Liver (tissue), 9 donors: ENCODE results near the gene CBY2. TPM values are rescaled to one million over a fixed set of nuclear protein-coding genes. Genes with fewer than 3 reads are reported as not detected.

Experiments
- DNase-seq: peaks from one replicate; pipeline ENCODE4 v3.0.0-alpha.2; 2017; ENCODE audit warnings: low spot score
- H3K27ac ChIP-seq, 2 donors: one replicate each; pipeline ENCODE4 v1.7.0; 2013; ENCODE audit warnings: inconsistent platforms in 2 of 2, low read length in 2 of 2, control low read depth in 1 of 2, low read depth in 1 of 2, mild to moderate bottlenecking in 1 of 2
- H3K27me3 ChIP-seq, 4 donors: one replicate each; pipeline versions ENCODE4 v1.6.1 to v1.7.0; 2013; ENCODE audit warnings: low read length in 3 of 4, inconsistent platforms in 1 of 4, mild to moderate bottlenecking in 1 of 4, moderate library complexity in 1 of 4; ENCODE audit not compliant: control insufficient read depth in 4 of 4, insufficient read depth in 4 of 4
- H3K36me3 ChIP-seq, 4 donors: one replicate each; pipeline versions ENCODE4 v1.6.1 to v1.7.0; 2013; ENCODE audit warnings: low read length in 3 of 4, mild to moderate bottlenecking in 3 of 4, low read depth in 1 of 4, moderate library complexity in 1 of 4; ENCODE audit not compliant: control insufficient read depth in 4 of 4, insufficient read depth in 3 of 4
- H3K4me1 ChIP-seq, 4 donors: one replicate each; pipeline versions ENCODE4 v1.6.1 to v1.7.0; 2013; ENCODE audit warnings: low read length in 3 of 4, mild to moderate bottlenecking in 3 of 4, moderate library complexity in 1 of 4; ENCODE audit not compliant: control insufficient read depth in 4 of 4, insufficient read depth in 4 of 4
- H3K4me3 ChIP-seq, 3 donors: one replicate each; pipeline versions ENCODE4 v1.6.1 to v1.7.0; 2013; ENCODE audit warnings: low read length in 3 of 3, control low read depth in 1 of 3, low read depth in 1 of 3, mild to moderate bottlenecking in 1 of 3
- H3K9ac ChIP-seq, 2 donors: one replicate each; pipeline ENCODE4 v1.7.0; 2013; ENCODE audit warnings: low read length in 2 of 2, mild to moderate bottlenecking in 2 of 2, moderate library complexity in 2 of 2, control low read depth in 1 of 2, low read depth in 1 of 2
- H3K9me3 ChIP-seq, 4 donors: one replicate each; pipeline versions ENCODE4 v1.6.1 to v1.7.0; 2013; ENCODE audit warnings: low read length in 3 of 4; ENCODE audit not compliant: control insufficient read depth in 4 of 4
- ATF3 ChIP-seq: IDR thresholded peaks from 2 replicates; pipeline ENCODE4 v1.6.1; 2016; ENCODE audit warnings: antibody characterized with exemption
- CTCF ChIP-seq: fragments of 150-350 bp; IDR thresholded peaks from 2 replicates; pipeline ENCODE4 v1.5.1; 2017; ENCODE audit warnings: improper control_type of control experiment, low read depth, low read length; ENCODE audit not compliant: missing input control
- EGR1 ChIP-seq, 2 donors: IDR thresholded peaks; 2 replicates each; pipeline ENCODE4 v1.6.1; 2016 to 2018; ENCODE audit warnings: antibody characterized with exemption in 2 of 2, low read depth in 2 of 2
- FOXA1 ChIP-seq: IDR thresholded peaks from 2 replicates; pipeline ENCODE4 v1.6.1; 2016; ENCODE audit warnings: antibody characterized with exemption
- GABPA ChIP-seq, 2 donors: IDR thresholded peaks in 1 of 2; conservative IDR thresholded peaks in 1 of 2; 2 replicates each; pipeline ENCODE4 v1.6.1; 2016; ENCODE audit warnings: antibody characterized with exemption in 2 of 2, mild to moderate bottlenecking in 1 of 2, moderate library complexity in 1 of 2
- HNF4A ChIP-seq, 2 donors: conservative IDR thresholded peaks; 2 replicates each; pipeline ENCODE4 v1.6.1; 2016; ENCODE audit warnings: antibody characterized with exemption in 2 of 2, mild to moderate bottlenecking in 2 of 2
- HNF4G ChIP-seq: IDR thresholded peaks from 2 replicates; pipeline ENCODE4 v1.6.1; 2016; ENCODE audit warnings: antibody characterized with exemption
- MAX ChIP-seq: IDR thresholded peaks from 2 replicates; pipeline ENCODE4 v1.6.1; 2016; ENCODE audit warnings: antibody characterized with exemption
- NR2F2 ChIP-seq: IDR thresholded peaks from 2 replicates; pipeline ENCODE4 v1.6.1; 2016; ENCODE audit warnings: antibody characterized with exemption
- RAD21 ChIP-seq, 2 donors: IDR thresholded peaks; 2 replicates each; pipeline ENCODE4 v1.6.1; 2016; ENCODE audit warnings: antibody characterized with exemption in 2 of 2, mild to moderate bottlenecking in 2 of 2
- RXRA ChIP-seq, 2 donors: IDR thresholded peaks; 2 replicates each; pipeline ENCODE4 v1.6.1; 2017 to 2018; ENCODE audit warnings: antibody characterized with exemption in 2 of 2, mild to moderate bottlenecking in 1 of 2
- SP1 ChIP-seq: IDR thresholded peaks from 2 replicates; pipeline ENCODE4 v1.6.1; 2018; ENCODE audit warnings: antibody characterized with exemption, mild to moderate bottlenecking
- TAF1 ChIP-seq: conservative IDR thresholded peaks from 2 replicates; pipeline ENCODE4 v1.6.1; 2016; ENCODE audit warnings: antibody characterized with exemption, mild to moderate bottlenecking
- ZBTB33 ChIP-seq: IDR thresholded peaks from 2 replicates; pipeline ENCODE4 v1.6.1; 2016; ENCODE audit warnings: antibody characterized with exemption
- WGBS: extraction: QIAGEN DNeasy Blood & Tissue Kit; methylation state at CpG from one replicate; pipeline ENCODE4 v1.1.7; 2013; 5-methylcytosine and 5-hydroxymethylcytosine counted together
- polyA plus RNA-seq, 2 donors: library from polyadenylated mRNA; stranded (reverse) in 1 of 2; unstranded in 1 of 2; fragments of 200-250 nt in 1 of 2; fragments of >200 nt in 1 of 2; fragmentation: Nextera tagmentation in 1 of 2; extraction: Ambion mirVana in 1 of 2; gene quantifications; one replicate each; pipeline versions ENCODE4 v1.2.1 to v1.2.3, GENCODE V29; 2013 to 2015
- total RNA-seq, 2 donors: library from RNA; depleted of rRNA; stranded (reverse); fragments of >200 nt; gene quantifications; one replicate each; pipeline ENCODE4 v1.2.3, GENCODE V29; 2014
- donor health status: healthy.
- donor health status: healthy.
- donor health status: healthy.
- donor health status: healthy.
- donor health status: healthy.

The CBY2 gene
- total and polyA plus RNA-seq, 4 donors, result not detected

GRCh38 chr13:45728759-45729158 is 26.6 kb downstream of the CBY2 start:
- Histone ChIP-seq H3K9ac (no peak overlapping the region), H3K36me3 (no peaks in the 10 kb centered on the region), H3K9me3 (no peaks in the 10 kb centered on the region), H3K27me3 (no peaks in the 10 kb centered on the region), H3K4me3 (no peak overlapping the region), H3K27ac (no peak overlapping the region), H3K4me1 (peaks cover 0 to 3% (median 0%) of the 10 kb centered on the region in 4 donors)
- WGBS, result 70% methylated on average over 6 of the region's 6 CpGs
- TF ChIP-seq CTCF (peak; percentile 13), ATF3 (no peak), NR2F2 (no peak), FOXA1 (no peak), TAF1 (no peak), RAD21 (IDR thresholded peaks at IDR 0.05) (peak in 1 of 2 donors; percentile 8)
- no peak for DNase-seq

GRCh38 chr13:45731455-45731854 is 29.3 kb downstream of the CBY2 start:
- Histone ChIP-seq H3K4me3 (no peak overlapping the region), H3K27ac (no peak overlapping the region), H3K36me3 (no peaks in the 10 kb centered on the region), H3K9me3 (no peaks in the 10 kb centered on the region), H3K27me3 (no peaks in the 10 kb centered on the region), H3K4me1 (peaks cover 0 to 3% (median 0%) of the 10 kb centered on the region in 4 donors), H3K9ac (no peak overlapping the region)
- no peak for TF ChIP-seq FOXA1
- TF ChIP-seq HNF4A (conservative IDR thresholded peaks at IDR 0.05), result no peak
- TF ChIP-seq SP1, result no peak
- no peak for TF ChIP-seq ATF3
- DNase-seq, result no peak
- 66% methylated on average over 3 of the region's 3 CpGs for WGBS

GRCh38 chr13:45732916-45733315 is 30.8 kb downstream of the CBY2 start:
- Histone ChIP-seq H3K9me3 (no peaks in the 10 kb centered on the region), H3K27me3 (no peaks in the 10 kb centered on the region), H3K4me1 (peaks cover 0 to 3% (median 0%) of the 10 kb centered on the region in 4 donors), H3K36me3 (no peaks in the 10 kb centered on the region), H3K4me3 (no peak overlapping the region), H3K27ac (no peak overlapping the region), H3K9ac (no peak overlapping the region)
- WGBS, result 66% methylated on average over 5 of the region's 5 CpGs
- TF ChIP-seq EGR1 (IDR thresholded peaks at IDR 0.05; ENCODE audit: low read depth in 2 of 2) (no peak), NR2F2 (no peak), FOXA1 (no peak), HNF4G (no peak), GABPA (IDR thresholded peaks at IDR 0.05 in 1 of 2, conservative IDR thresholded peaks at IDR 0.05 in 1 of 2) (no peak), HNF4A (conservative IDR thresholded peaks at IDR 0.05) (no peak), CTCF (no peak), ZBTB33 (no peak), TAF1 (no peak), RXRA (IDR thresholded peaks at IDR 0.05) (no peak), MAX (no peak)
- DNase-seq, result no peak
